Ovary (tissue), 9 donors: ENCODE data around the gene P4HA2. TPM values are rescaled to one million over a fixed set of nuclear protein-coding genes. Genes with fewer than 3 reads are reported as not detected.

Experiments used
- DNase-seq, 5 donors: peaks; one replicate each; pipeline ENCODE4 v3.0.0-alpha.2; 2019 to 2020
- H3K27ac ChIP-seq, 2 donors: fragments of 200-600 bp; one replicate each; pipeline versions ENCODE4 v1.5.1 to v1.8.0; 2019 to 2022
- H3K27me3 ChIP-seq: fragments of 200-600 bp; one replicate; pipeline ENCODE4 v1.8.0; 2022
- H3K36me3 ChIP-seq: fragments of 200-600 bp; sonication (generic); one replicate; pipeline ENCODE4 v1.5.1; 2019
- H3K4me1 ChIP-seq: one replicate; pipeline ENCODE4 v1.8.1; 2013; ENCODE audit warnings: mild to moderate bottlenecking, moderate library complexity; ENCODE audit not compliant: insufficient read depth
- H3K4me3 ChIP-seq: fragments of 200-600 bp; sonication (generic); one replicate; pipeline ENCODE4 v1.5.1; 2017
- H3K9me3 ChIP-seq, 2 donors: fragments of 200-600 bp in 1 of 2; sonication (generic) in 1 of 2; one replicate each; pipeline versions ENCODE4 v1.5.1 to v1.8.1; 2013 to 2019; ENCODE audit warnings: mild to moderate bottlenecking in 1 of 2, moderate library complexity in 1 of 2
- EP300 ChIP-seq: sonication (generic); formaldehyde crosslinking; IDR thresholded peaks from one replicate; pipeline ENCODE4 v1.6.1; 2017; ENCODE audit warnings: antibody characterized with exemption
- POLR2A ChIP-seq: fragments of 450-650 bp; IDR thresholded peaks from one replicate; pipeline ENCODE4 v1.6.1; 2017; ENCODE audit warnings: antibody characterized with exemption, mild to moderate bottlenecking, moderate library complexity
- WGBS, 3 donors: extraction: QIAGEN DNeasy Blood & Tissue Kit in 1 of 3; methylation state at CpG; one replicate each; pipeline versions ENCODE4 v1.1.5 to v1.1.7; 2013 to 2017; 5-methylcytosine and 5-hydroxymethylcytosine counted together
- intact Hi-C, 4 donors: fragments of 100-400 bp; cut with DNase I; formaldehyde crosslinking; loops; one replicate each; pipeline versions ENCODE4 v1.11.0 to v1.15.1; 2022 to 2023
- polyA plus RNA-seq, 2 donors: library from polyadenylated mRNA; stranded (reverse); fragments of 200-250 nt in 1 of 2; fragments of 350-450 nt in 1 of 2; fragmentation: Illumina TruSeq in 1 of 2; extraction: RNeasy Lipid Tissue Mini Kit (QIAGEN cat#74804) in 1 of 2; gene quantifications; one replicate each; pipeline ENCODE4 v1.2.3, GENCODE V29; 2013 to 2014
- total RNA-seq, 7 donors: library from RNA; depleted of rRNA in 2 of 7; stranded (reverse); fragments of >200 nt in 2 of 7; fragmentation: NEBNext Ultra II Directional in 3 of 7; extraction: Animal tissue kit (Norgen Biotek cat#: 25700) in 3 of 7; gene quantifications; one replicate each; pipeline versions ENCODE4 v1.1.0 to v1.2.4, GENCODE V29; 2016 to 2023
- TF ChIP-seq, protein P1 (sequence below), 3 donors: fragments of 450-650 bp in 2 of 3; fragments of 200-600 bp in 1 of 3; IDR thresholded peaks; one replicate each; pipeline versions ENCODE4 v1.5.1 to v1.8.0; 2016 to 2022; ENCODE audit warnings: antibody characterized with exemption in 3 of 3, mild to moderate bottlenecking in 1 of 3
- donor health status: DM: no; HTN: no; CAD: no; lungs with moderate emphysema.
- donor health status: DM: no; HTN: no; CAD: no.
- donor health status: Bipolar disorder and iron deficiency.
- donor health status: DM: yes; HTN: yes; CAD: no.
- donor health status: DM: no; HTN: no; CAD: no.
- donor health status: DM: yes; HTN: yes; CAD: no.

The P4HA2 gene
- total and polyA plus RNA-seq, 9 donors, result 3.9 to 36.9 (median 15.4) TPM

GRCh38 chr5:132215329-132215728 is 12.3 kb downstream of the P4HA2 start:
- DNase-seq, result peak; percentile 88 to 95 (median 91)
- no peaks in the 10 kb centered on the region for H3K36me3 ChIP-seq
- no peaks in the 10 kb centered on the region for H3K27me3 ChIP-seq
- peak overlapping the region; percentile 39 to 46 for H3K27ac ChIP-seq
- H3K4me1 ChIP-seq, result peaks cover 5% of the 10 kb centered on the region
- WGBS, 3 donors, result 0 to 11% (median 7%) methylated on average over 5 of the region's 5 CpGs
- intact Hi-C loops, result no loop called here
- TF ChIP-seq, protein P1, sequence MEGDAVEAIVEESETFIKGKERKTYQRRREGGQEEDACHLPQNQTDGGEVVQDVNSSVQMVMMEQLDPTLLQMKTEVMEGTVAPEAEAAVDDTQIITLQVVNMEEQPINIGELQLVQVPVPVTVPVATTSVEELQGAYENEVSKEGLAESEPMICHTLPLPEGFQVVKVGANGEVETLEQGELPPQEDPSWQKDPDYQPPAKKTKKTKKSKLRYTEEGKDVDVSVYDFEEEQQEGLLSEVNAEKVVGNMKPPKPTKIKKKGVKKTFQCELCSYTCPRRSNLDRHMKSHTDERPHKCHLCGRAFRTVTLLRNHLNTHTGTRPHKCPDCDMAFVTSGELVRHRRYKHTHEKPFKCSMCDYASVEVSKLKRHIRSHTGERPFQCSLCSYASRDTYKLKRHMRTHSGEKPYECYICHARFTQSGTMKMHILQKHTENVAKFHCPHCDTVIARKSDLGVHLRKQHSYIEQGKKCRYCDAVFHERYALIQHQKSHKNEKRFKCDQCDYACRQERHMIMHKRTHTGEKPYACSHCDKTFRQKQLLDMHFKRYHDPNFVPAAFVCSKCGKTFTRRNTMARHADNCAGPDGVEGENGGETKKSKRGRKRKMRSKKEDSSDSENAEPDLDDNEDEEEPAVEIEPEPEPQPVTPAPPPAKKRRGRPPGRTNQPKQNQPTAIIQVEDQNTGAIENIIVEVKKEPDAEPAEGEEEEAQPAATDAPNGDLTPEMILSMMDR (IDR thresholded peaks at IDR 0.05), result no peak
- TF ChIP-seq EP300 (no peak), POLR2A (no peak)
- H3K9me3 ChIP-seq, result no peaks in the 10 kb centered on the region
- H3K4me3 ChIP-seq, result no peak overlapping the region

GRCh38 chr5:132214491-132214890 is 13.2 kb downstream of the P4HA2 start:
- peaks cover 5% of the 10 kb centered on the region for H3K4me1 ChIP-seq
- DNase-seq, result no peak
- TF ChIP-seq EP300 (no peak), POLR2A (no peak)
- TF ChIP-seq, protein P1 (IDR thresholded peaks at IDR 0.05), result no peak
- no peaks in the 10 kb centered on the region for H3K27me3 ChIP-seq
- no peaks in the 10 kb centered on the region for H3K9me3 ChIP-seq
- no peaks in the 10 kb centered on the region for H3K36me3 ChIP-seq
- 92 to 94% (median 94%) methylated on average over 4 of the region's 4 CpGs for WGBS, 3 donors
- H3K4me3 ChIP-seq, result no peak overlapping the region
- H3K27ac ChIP-seq, result peak overlapping the region; percentile 39 to 46
- intact Hi-C loops, result no loop called here

GRCh38 chr5:132213666-132214065 is 14.0 kb downstream of the P4HA2 start:
- Histone ChIP-seq H3K36me3 (no peaks in the 10 kb centered on the region), H3K4me3 (no peak overlapping the region), H3K4me1 (peaks cover 5% of the 10 kb centered on the region), H3K27me3 (no peaks in the 10 kb centered on the region), H3K9me3 (no peaks in the 10 kb centered on the region), H3K27ac (no peak overlapping the region)
- DNase-seq, result no peak
- WGBS, 3 donors, result 94 to 98% (median 95%) methylated on average over 7 of the region's 7 CpGs
- TF ChIP-seq POLR2A, result no peak
- TF ChIP-seq, protein P1 (IDR thresholded peaks at IDR 0.05), result no peak
- no peak for TF ChIP-seq EP300
- intact Hi-C loops, result no loop called here

DNA sequence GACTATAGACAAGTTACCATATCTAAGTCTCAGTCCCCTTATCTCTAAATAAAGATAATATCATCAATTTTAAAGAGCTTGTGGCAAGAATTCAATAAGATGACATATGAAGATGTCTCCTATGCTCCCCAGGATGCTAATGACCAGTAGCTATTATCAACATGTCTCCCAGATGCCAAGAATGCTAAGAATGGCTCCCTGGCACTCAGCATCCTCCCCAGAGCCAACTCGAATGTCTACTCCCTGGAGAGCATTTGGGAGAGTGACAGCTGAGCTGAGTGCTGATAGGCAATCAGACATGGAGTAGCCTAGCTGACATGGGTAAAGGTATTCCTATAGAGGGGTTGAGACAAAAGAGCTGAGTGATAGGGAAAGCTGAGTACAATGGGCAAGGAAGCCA is 15.9 kb downstream of the P4HA2 start:
- H3K27me3 ChIP-seq, result no peaks in the 10 kb centered on the region
- H3K9me3 ChIP-seq, result no peaks in the 10 kb centered on the region
- TF ChIP-seq, protein P1 (IDR thresholded peaks at IDR 0.05), result no peak
- TF ChIP-seq POLR2A (no peak), EP300 (no peak)
- 24 to 50% (median 45%) methylated on average over 1 of the region's 1 CpG for WGBS, 3 donors
- intact Hi-C loops, result no loop called here
- no peak overlapping the region for H3K4me3 ChIP-seq
- DNase-seq, result no peak
- peaks cover 5% of the 10 kb centered on the region for H3K4me1 ChIP-seq
- no peaks in the 10 kb centered on the region for H3K36me3 ChIP-seq
- H3K27ac ChIP-seq, result no peak overlapping the region

DNA sequence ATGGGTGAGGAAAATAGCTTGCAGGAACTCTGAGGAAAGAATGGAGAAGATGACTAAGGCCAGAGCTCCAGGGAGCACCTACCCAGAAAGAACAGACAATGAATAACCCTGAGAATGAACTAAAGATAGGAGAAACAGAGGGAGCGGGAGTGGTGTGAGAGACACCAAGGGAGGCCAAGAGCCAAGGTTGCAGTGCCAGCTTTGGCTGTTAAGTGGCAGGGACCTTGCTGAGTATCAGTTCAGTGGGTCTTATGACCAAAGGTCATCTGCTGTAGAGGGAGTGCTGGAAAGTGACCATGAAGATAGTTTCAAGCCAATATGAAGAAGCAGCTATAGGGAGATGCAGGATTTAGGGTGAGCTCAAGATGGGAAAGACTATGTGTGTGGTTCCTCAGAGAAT is 16.7 kb downstream of the P4HA2 start:
- Histone ChIP-seq H3K9me3 (no peaks in the 10 kb centered on the region), H3K27ac (no peak overlapping the region), H3K36me3 (no peaks in the 10 kb centered on the region), H3K27me3 (no peaks in the 10 kb centered on the region), H3K4me1 (peaks cover 5% of the 10 kb centered on the region), H3K4me3 (no peak overlapping the region)
- TF ChIP-seq, protein P1 (IDR thresholded peaks at IDR 0.05), result no peak
- no peak for TF ChIP-seq POLR2A
- TF ChIP-seq EP300, result no peak
- WGBS, 3 donors, result 96 to 100% (median 97%) methylated on average over 1 of the region's 1 CpG
- intact Hi-C loops, result no loop called here
- DNase-seq, result no peak
